ENCODE data around the gene UBAP1. TPM values are rescaled to one million over a fixed set of nuclear protein-coding genes. Genes with fewer than 3 reads are reported as not detected.
"Not testable (repeated sequence)": the region's sequence is repeated elsewhere in the genome, so short reads cannot be mapped to it uniquely, and the experiment has no call there.

The UBAP1 gene
- total RNA-seq, 1 experiment from 2014 or later = 30.8 TPM

DNA sequence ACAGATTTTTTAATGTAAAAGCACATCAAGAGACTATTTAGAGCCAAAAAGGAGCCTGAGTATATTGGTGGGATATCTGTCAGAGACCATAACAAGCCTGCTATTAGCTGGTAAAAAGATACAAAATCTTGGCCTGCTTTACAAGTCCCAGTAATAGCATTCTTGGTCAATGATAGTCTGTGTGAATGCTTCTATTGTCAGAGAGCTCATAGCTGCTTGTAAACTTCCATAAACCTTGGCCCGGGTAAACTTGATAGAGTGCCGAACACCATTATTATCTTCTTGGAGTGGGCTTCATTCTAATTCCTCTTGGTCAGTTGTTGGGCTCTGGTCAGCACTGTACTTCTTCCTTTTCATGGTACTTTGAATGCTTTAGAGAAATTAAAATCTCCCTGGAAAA is 64.0 kb downstream of the UBAP1 start:
- Histone ChIP-seq H4K20me1 (ENCODE audit: insufficient read depth) (no peaks in the 10 kb centered on the region; the same call in 1 of the 2 replicates), H3K4me3 (replicated peaks in 1 of 2; ENCODE audit: low read depth in 1 of 2, low read length in 2 of 2) (no peak overlapping the region), H2AFZ (ENCODE audit: low read depth, low read length, poor library complexity, severe bottlenecking) (no peak overlapping the region), H3K4me2 (ENCODE audit: low read length) (no peak overlapping the region), H3K9me2 (ENCODE audit: insufficient read depth) (0 out of 2 replicates have a peak, but pooled peaks cover 6% of the 10 kb centered on the region), H3K9me3 (ENCODE audit: control insufficient read depth in 1 of 2, insufficient read depth in 1 of 2, low read depth in 1 of 2, low read length in 2 of 2) (no peaks in the 10 kb centered on the region), H3K79me2 (ENCODE audit: insufficient read depth, low read length) (peaks cover 36% of the 10 kb centered on the region), H3K27ac (ENCODE audit: low read depth, low read length) (no peak overlapping the region), H3K9ac (ENCODE audit: low read length) (no peak overlapping the region), H3K36me3 (ENCODE audit: control insufficient read depth in 1 of 2, insufficient read depth in 2 of 2, low read length in 2 of 2) (peaks cover 6 to 28% of the 10 kb centered on the region in 2 experiments; a peak in 3 of 4 replicates), H3K27me3 (ENCODE audit: insufficient read depth, low read length) (no peaks in the 10 kb centered on the region), H3K4me1 (ENCODE audit: control insufficient read depth in 1 of 2, insufficient read depth in 2 of 2, low read length in 2 of 2) (no peaks in the 10 kb centered on the region)
- ATAC-seq (no peak), DNase-seq (ENCODE audit: low read depth, low spot score) (no peak)
- no TSS peak for BruUV-seq (replicated peaks)
- intact Hi-C loops (cut with micrococcal nuclease) = no loop called here
- ChIA-PET RAD21 (ENCODE audit: low non-redundant PET in 1 of 2, low total read pairs in 2 of 2, uncharacterized antibody in 2 of 2, unreplicated experiment in 2 of 2) (no interaction called here), POLR2A (no interaction called here), CTCF (no interaction called here)
- TF ChIP-seq, protein P1, sequence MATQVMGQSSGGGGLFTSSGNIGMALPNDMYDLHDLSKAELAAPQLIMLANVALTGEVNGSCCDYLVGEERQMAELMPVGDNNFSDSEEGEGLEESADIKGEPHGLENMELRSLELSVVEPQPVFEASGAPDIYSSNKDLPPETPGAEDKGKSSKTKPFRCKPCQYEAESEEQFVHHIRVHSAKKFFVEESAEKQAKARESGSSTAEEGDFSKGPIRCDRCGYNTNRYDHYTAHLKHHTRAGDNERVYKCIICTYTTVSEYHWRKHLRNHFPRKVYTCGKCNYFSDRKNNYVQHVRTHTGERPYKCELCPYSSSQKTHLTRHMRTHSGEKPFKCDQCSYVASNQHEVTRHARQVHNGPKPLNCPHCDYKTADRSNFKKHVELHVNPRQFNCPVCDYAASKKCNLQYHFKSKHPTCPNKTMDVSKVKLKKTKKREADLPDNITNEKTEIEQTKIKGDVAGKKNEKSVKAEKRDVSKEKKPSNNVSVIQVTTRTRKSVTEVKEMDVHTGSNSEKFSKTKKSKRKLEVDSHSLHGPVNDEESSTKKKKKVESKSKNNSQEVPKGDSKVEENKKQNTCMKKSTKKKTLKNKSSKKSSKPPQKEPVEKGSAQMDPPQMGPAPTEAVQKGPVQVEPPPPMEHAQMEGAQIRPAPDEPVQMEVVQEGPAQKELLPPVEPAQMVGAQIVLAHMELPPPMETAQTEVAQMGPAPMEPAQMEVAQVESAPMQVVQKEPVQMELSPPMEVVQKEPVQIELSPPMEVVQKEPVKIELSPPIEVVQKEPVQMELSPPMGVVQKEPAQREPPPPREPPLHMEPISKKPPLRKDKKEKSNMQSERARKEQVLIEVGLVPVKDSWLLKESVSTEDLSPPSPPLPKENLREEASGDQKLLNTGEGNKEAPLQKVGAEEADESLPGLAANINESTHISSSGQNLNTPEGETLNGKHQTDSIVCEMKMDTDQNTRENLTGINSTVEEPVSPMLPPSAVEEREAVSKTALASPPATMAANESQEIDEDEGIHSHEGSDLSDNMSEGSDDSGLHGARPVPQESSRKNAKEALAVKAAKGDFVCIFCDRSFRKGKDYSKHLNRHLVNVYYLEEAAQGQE (IDR thresholded peaks at IDR 0.05; ENCODE audit: low read depth) = no peak

DNA sequence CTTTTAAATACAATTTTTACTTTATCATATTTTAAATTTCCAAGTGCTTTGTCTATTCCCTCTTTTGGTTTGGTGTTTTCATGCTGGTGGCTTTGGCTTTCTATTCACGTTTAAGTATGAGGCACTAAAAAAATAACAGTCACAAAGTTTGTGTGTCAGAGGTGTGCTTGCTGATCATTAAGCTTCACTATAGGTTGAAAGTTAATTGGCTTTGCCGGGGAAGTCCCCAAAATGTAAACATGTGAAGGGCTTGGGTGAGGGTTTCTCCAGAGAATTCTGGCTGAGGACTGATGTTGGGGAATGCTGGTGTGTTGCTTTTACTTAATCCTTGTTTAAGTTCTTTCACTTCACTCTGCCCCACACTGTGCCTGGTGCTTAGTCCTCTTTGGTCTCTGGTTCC is 66.4 kb downstream of the UBAP1 start:
- H3K27me3 ChIP-seq (ENCODE audit: insufficient read depth, low read length); RAD21 ChIA-PET (ENCODE audit: low non-redundant PET in 1 of 2, low total read pairs in 2 of 2, uncharacterized antibody in 2 of 2, unreplicated experiment in 2 of 2); DNase-seq (ENCODE audit: low read depth, low spot score); intact Hi-C loops (cut with micrococcal nuclease); H3K4me3 ChIP-seq (replicated peaks in 1 of 2; ENCODE audit: low read depth in 1 of 2, low read length in 2 of 2); H4K20me1 ChIP-seq (ENCODE audit: insufficient read depth); CTCF ChIA-PET; H3K4me2 ChIP-seq (ENCODE audit: low read length); H3K9ac ChIP-seq (ENCODE audit: low read length); H3K4me1 ChIP-seq (ENCODE audit: control insufficient read depth in 1 of 2, insufficient read depth in 2 of 2, low read length in 2 of 2); H3K9me3 ChIP-seq (ENCODE audit: control insufficient read depth in 1 of 2, insufficient read depth in 1 of 2, low read depth in 1 of 2, low read length in 2 of 2); H3K27ac ChIP-seq (ENCODE audit: low read depth, low read length); ATAC-seq; H2AFZ ChIP-seq (ENCODE audit: low read depth, low read length, poor library complexity, severe bottlenecking); BruUV-seq (replicated peaks); H3K9me2 ChIP-seq (ENCODE audit: insufficient read depth); POLR2A ChIA-PET: not testable (repeated sequence)
- Histone ChIP-seq H3K79me2 (ENCODE audit: insufficient read depth, low read length) (peaks cover 30% of the 10 kb centered on the region), H3K36me3 (ENCODE audit: control insufficient read depth in 1 of 2, insufficient read depth in 2 of 2, low read length in 2 of 2) (peaks cover 13 to 36% of the 10 kb centered on the region in 2 experiments)

Data from HCT116 (cell line).